ENCODE data around the gene ABCC1. TPM values are rescaled to one million over a fixed set of nuclear protein-coding genes. Genes with fewer than 3 reads are reported as not detected.

ABCC1 gene
- total and polyA plus RNA-seq, 2 of the 4 experiments (the other 2 are of a cell fraction): 39.4 to 66.0 TPM

DNA sequence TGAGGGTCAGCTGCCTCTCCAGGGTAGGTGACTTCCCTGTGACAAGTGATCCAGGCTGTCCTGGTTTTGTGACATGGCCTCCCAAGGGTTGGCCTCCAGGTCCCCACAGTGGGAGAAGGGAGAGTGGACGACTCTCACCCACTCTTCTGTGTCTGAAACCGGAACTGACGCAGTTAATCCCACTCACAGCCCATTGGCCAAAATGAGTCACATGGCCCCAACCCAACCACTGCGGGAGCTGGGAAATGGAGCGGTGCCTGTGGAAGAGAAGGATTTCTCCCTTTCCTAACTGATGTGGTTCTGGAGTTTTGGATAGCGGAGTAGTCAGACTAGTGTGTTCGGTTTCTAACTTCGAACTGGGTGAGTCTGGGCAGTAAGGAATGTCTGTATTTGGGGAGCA, 194.5 kb downstream of the ABCC1 start:
- Histone ChIP-seq H4K20me1 (ENCODE audit: insufficient read depth, low read length) (peaks cover 49% of the 10 kb centered on the region), H3K9ac (ENCODE audit: low read depth, low read length) (no peak overlapping the region), H3K56ac (ENCODE audit: extremely low read depth, insufficient read depth, low read length) (no peak overlapping the region), H3K4me3 (ENCODE audit: insufficient read depth, low read depth, low read length) (no peak overlapping the region), H2BK20ac (ENCODE audit: low read depth, low read length) (no peak overlapping the region), H2AK5ac (ENCODE audit: low read depth, low read length) (no peak overlapping the region), H3K9me3 (ENCODE audit: control insufficient read depth, insufficient read depth, low read length) (no peaks in the 10 kb centered on the region), H3K36me3 (ENCODE audit: control insufficient read depth, insufficient read depth, low read length) (peaks cover 82% of the 10 kb centered on the region), H2BK120ac (ENCODE audit: low read depth, low read length) (no peak overlapping the region), H2BK5ac (ENCODE audit: low read depth, low read length, poor library complexity, severe bottlenecking) (no peak overlapping the region), H3K9me1 (ENCODE audit: insufficient read depth, low read length) (peaks cover 14% of the 10 kb centered on the region), H3K4ac (ENCODE audit: low read depth, low read length) (no peak overlapping the region), H3K79me1 (ENCODE audit: low read depth in 1 of 2, low read length in 2 of 2) (peaks cover 5 to 44% of the 10 kb centered on the region in 2 experiments), H2BK15ac (ENCODE audit: low read depth, low read length) (no peak overlapping the region), H3K27me3 (ENCODE audit: control insufficient read depth, insufficient read depth, low read length) (no peaks in the 10 kb centered on the region), H3K18ac (ENCODE audit: low read depth, low read length) (no peak overlapping the region), H3K23ac (ENCODE audit: low read depth, low read length) (no peak overlapping the region), H4K5ac (ENCODE audit: low read depth, low read length) (no peak overlapping the region), H3K4me2 (ENCODE audit: low read depth, low read length) (no peak overlapping the region), H4K91ac (ENCODE audit: insufficient read depth, low read depth, low read length) (no peak overlapping the region), H3K27ac (ENCODE audit: insufficient read depth, low read length) (no peak overlapping the region), H3K14ac (replicated peaks; ENCODE audit: low read depth, low read length) (no peak overlapping the region), H4K8ac (ENCODE audit: low read depth in 2 of 2, low read length in 2 of 2) (no peak overlapping the region), H3K4me1 (ENCODE audit: control insufficient read depth, insufficient read depth, low read length) (no peaks in the 10 kb centered on the region; the same call in 1 of the 2 replicates), H2AFZ (replicated peaks; ENCODE audit: low read length, poor library complexity) (no peak overlapping the region), H2AK9ac (replicated peaks; ENCODE audit: low read depth, low read length, poor library complexity) (no peak overlapping the region)
- BruUV-seq (replicated peaks): no TSS peak
- intact Hi-C loops (cut with micrococcal nuclease): no loop called here
- no CpG with 5 or more reads among the region's 8 CpGs for WGBS, 2 experiments (ENCODE audit: extremely low coverage in 2 of 2, insufficient read length in 1 of 2)
- dilution Hi-C loops (cut with HindIII; ENCODE audit: low sequenced_read_pairs, unreplicated experiment): no loop called here
- ATAC-seq (ENCODE audit: low read depth): no peak
- TF ChIP-seq NFE2L2 (IDR thresholded peaks at IDR 0.05; ENCODE audit: low read depth, low read length): no peak
- TF ChIP-seq, protein P1, sequence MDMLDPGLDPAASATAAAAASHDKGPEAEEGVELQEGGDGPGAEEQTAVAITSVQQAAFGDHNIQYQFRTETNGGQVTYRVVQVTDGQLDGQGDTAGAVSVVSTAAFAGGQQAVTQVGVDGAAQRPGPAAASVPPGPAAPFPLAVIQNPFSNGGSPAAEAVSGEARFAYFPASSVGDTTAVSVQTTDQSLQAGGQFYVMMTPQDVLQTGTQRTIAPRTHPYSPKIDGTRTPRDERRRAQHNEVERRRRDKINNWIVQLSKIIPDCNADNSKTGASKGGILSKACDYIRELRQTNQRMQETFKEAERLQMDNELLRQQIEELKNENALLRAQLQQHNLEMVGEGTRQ (IDR thresholded peaks at IDR 0.05; ENCODE audit: low read depth, low read length): peak; percentile 85
- DNase-seq: no peak
- ChIA-PET POLR2A (ENCODE audit: unreplicated experiment) (no interaction called here), CTCF (no interaction called here)
- in situ Hi-C loops (cut with MboI; ENCODE audit: low sequenced_read_pairs): no loop called here

Measured in IMR-90 (cell line).